ENCODE measurements around the gene MAT1A.

The MAT1A gene

GRCh38 chr10:80266513-80266863 is 23.0 kb downstream of the MAT1A start:
- no peak for TF ChIP-seq CTCF (conservative IDR thresholded peaks at IDR 0.05; ENCODE audit: low read depth, low read length)
- H3K4me3 ChIP-seq (ENCODE audit: low read depth, low read length) = no peak overlapping the region
- DNase-seq (ENCODE audit: low read depth) = no peak

GRCh38 chr10:80265740-80266512 is 23.5 kb downstream of the MAT1A start:
- H3K4me3 ChIP-seq (ENCODE audit: low read depth, low read length) = no peak overlapping the region
- DNase-seq (ENCODE audit: low read depth) = no peak
- no peak for TF ChIP-seq CTCF (conservative IDR thresholded peaks at IDR 0.05; ENCODE audit: low read depth, low read length)

GRCh38 chr10:80264081-80265056 is 25.1 kb downstream of the MAT1A start:
- no peak for TF ChIP-seq CTCF (conservative IDR thresholded peaks at IDR 0.05; ENCODE audit: low read depth, low read length)
- no peak overlapping the region for H3K4me3 ChIP-seq (ENCODE audit: low read depth, low read length)
- no peak for DNase-seq (ENCODE audit: low read depth)

GRCh38 chr10:80261316-80262030 is 28.0 kb downstream of the MAT1A start:
- no peak overlapping the region for H3K4me3 ChIP-seq (ENCODE audit: low read depth, low read length)
- no peak for TF ChIP-seq CTCF (conservative IDR thresholded peaks at IDR 0.05; ENCODE audit: low read depth, low read length)
- no peak for DNase-seq (ENCODE audit: low read depth)

- peak; percentile 87 for TF ChIP-seq CTCF (conservative IDR thresholded peaks at IDR 0.05; ENCODE audit: low read depth, low read length)
- DNase-seq (ENCODE audit: low read depth) = peak; percentile 25
- no peak overlapping the region for H3K4me3 ChIP-seq (ENCODE audit: low read depth, low read length)
Measured at GRCh38 chr10:80260295-80261243, 28.9 kb downstream of the MAT1A start.

GRCh38 chr10:80259405-80259871 is 30.0 kb downstream of the MAT1A start:
- DNase-seq (ENCODE audit: low read depth) = no peak
- no peak for TF ChIP-seq CTCF (conservative IDR thresholded peaks at IDR 0.05; ENCODE audit: low read depth, low read length)
- no peak overlapping the region for H3K4me3 ChIP-seq (ENCODE audit: low read depth, low read length)
